GM19452 (cell line): ENCODE measurements around the gene RAB6B.

Source experiments
- ATAC-seq: cut with Tn5 transposase; IDR thresholded peaks from one replicate; pipeline ENCODE4 v1.9.1; 2021; ENCODE audit not compliant: unreplicated experiment

The RAB6B gene

DNA sequence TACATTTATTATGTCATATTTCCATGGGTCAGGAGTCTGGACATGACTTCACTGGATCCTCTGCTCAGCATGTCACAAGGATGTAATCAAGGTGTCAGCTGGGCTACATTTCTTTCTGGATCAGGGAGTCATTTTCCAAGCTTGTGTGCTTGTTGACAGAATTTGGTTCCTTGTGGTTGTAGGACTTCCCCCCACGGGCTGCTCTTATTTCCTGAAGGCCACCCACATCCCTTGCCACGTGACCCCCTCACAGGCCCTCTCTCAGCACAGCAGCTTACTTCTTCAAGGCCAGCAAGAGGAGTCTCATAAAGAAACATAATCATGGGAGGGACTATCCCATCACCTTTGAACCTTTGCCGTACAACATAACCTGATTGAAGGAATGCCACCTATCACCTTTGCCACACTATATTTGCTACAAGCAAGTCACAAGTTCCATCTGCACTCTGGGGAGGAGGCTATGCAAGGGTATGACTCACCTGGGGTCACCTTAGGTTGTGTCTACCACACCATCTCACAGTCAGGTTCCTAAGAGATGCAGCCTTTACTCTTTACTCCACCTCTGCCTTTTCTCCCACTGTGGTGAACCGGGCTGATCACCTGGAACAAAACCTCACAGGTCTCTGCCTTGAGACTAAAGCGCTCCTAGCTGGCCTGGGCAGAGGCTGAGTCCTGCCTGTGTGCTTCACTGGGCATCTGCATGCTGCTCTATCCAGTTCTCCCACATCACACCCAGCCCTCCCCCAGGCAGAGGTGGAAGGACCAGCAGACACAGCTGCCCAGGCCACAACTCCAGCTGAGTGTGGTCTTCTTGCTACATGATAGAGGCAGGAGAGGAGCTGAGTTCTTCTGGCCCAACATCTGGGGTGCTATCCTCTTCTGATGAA is 13.5 kb downstream of the RAB6B start:
- no peak for ATAC-seq

DNA sequence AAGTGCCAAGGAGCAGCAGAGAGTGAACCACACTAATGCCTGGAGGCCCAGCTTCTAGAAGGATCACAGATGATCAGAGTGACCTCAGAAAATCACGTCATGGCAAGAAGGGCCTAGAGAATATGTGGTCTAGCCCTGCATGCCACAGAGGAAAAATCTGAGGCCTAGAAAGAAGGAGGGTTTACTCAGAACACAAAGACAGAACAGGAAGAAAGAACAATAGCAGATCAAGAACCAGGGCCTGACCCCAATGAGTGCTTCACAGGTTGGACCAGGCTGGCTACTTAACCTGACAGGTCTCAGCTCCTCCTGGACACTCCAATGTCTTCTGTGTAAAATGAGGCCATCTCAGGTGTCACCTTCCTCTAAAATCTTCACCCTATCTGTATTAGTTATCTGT is 14.2 kb downstream of the RAB6B start:
- ATAC-seq, result no peak

DNA sequence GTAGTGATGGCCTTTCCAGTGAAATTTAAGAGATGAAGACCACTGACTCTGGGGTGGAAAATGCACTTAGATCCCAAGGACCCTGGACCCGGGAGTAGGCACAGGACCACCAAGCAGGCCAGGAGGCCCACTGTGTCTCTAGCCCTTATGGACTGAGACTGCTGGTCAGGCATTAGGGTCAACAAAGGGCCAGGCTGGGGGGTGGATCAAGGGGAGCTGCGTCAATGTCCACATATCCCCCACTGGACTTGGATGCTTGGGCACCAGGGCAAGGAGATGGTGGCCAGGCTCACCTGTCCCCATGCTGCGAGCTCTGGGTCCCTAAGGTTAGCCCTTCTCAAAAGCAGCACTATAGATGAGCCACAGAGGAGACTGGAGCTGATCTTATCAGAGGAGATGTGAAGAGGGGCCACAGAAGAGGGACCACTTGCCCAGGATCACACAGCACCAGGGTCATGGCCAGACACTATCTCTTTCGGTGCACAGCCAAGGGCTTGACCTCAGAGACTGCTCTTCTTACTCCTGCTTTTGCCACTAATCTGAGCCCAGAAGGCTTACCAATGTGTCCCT is 14.7 kb downstream of the RAB6B start:
- ATAC-seq, result no peak

DNA sequence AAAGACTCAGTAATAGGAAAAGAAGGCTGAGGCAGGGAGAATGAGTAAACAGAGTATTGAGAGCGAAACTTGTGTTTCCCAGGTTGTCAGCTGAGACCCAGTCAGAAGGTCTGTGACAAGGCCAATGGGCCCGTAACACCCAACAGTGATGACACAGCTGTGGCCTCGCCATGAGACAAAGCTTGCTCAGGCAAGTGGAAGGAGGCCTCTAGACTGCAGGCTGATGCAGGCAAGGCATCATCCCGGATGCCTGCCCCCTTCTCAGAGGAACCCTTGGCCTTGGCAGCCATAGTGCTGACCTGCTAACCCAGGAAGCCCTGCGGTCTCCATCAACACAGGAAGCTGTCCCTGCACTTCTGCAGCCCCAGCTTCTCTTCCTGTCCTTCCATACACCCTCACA is 15.4 kb downstream of the RAB6B start:
- ATAC-seq, result no peak

DNA sequence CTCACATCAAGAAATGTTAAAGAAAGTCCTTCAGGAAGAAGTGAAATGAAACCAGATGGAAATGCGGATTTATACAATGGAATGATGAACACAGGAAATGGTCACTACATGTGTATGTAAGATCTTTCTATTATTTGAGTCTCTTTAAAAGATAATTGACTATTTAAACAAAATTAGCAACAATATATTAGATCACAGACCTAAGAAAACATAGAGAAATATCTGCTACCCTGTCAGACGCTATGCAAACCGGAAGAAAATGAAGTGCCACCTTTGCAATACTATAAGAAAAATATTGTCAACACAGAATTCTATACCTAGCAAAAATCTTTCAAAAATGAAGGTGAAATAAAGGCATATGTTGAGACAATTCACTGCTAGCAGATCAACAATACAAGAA is 17.2 kb downstream of the RAB6B start:
- ATAC-seq, result no peak

DNA sequence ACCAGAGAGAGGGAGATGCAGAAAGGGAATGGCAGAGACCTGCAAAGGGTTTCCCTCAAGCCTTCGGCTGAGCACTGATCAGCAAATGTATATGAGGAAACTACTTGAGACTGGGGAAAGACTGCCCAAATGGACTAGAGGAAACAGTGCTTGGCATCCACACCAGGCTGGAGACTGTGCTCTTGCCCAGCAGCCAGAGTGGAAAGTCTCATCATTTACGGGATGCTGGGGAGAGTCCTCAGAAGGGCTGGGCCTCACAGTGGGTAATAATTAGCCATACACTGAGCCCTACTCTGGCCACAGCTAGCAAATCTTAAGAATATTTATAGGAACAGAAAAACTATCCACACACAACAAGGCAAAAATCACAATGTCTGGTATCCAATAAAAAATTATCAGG is 18.5 kb downstream of the RAB6B start:
- no peak for ATAC-seq

DNA sequence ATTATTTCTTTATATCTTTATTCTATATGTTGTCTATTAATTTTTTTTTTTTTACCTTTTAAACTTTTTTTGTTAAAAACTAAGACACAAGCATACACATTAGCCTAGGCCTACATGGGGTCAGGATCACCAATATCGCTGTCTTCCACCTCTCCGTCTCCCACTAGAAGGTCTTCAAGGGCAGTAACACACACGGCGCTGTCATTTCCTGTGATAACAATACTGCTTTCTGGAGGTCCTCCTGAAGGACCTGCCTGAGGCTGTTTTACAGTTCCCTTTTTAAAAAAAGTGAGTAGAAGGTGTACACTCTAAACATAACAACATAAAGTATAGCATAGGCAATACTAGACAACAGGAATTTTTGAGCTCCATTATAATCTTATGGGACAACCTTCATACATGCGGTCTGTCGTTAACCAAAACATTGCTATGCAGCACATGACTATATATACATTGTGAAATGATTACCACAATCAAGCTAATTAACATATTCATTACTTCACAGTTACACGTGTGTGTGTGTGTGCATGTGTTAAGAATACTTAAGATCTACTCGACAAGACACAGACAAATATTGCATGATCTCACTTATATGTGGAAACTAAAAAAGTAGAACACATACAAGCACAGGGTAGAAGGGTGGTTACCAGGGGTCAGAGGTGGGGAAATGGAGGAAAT is 20.8 kb downstream of the RAB6B start:
- ATAC-seq, result no peak

DNA sequence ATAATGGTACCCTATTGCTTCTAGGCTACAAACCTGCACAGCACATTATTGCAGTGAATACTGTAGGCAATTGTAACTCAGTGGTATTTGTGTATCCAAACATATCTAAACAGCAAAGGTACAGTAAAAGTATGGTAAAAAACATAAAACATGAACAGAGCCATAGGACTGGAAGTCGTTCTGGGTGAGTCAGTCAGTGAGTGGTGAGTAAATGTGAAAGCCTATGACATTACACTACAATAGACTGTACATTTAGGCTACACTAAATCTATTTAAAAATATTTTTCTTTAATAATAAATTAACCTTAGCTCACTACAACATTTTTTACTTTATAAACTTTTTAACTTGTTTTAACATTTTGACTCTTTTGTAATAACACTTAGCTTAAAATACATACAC is 21.3 kb downstream of the RAB6B start:
- no peak for ATAC-seq

DNA sequence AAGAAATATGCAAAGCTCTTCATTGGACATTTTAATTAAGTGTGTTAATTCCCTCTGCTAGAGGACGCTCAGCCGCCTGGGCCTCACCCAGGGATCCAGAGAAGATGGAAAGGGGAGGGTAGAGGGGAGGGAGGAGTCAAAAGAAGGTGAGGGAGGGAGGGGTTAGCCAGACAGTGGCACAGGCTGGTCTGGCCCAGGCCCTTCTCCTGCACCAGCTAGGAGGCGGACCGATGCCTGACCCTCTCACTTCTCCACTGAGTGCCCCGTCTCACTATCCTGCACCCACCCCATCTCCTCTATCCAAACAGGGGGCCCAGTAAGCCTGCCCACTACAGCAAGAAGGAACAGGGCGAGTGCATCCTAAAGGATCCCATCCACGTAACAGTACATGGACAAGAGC is 22.9 kb downstream of the RAB6B start:
- no peak for ATAC-seq

DNA sequence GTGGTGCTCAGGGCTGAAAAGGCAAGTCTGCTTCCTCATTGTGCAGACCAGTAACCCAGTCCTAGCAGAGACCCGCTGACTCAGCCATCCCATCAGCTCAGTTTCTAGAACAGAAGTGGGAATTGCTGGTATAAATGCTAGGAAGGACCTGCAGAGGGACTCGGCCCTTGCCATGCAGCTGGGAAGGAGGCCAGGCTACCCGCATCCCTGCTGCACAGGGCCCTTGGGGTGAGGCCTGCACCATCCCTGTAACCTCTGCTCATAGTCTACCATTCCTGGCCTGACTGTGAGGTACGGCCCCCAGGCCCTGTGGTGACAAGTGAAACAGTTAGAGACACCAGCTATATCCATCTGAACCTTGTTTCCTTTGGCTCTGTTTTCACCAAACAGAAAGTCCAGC is 23.5 kb downstream of the RAB6B start:
- no peak for ATAC-seq

DNA sequence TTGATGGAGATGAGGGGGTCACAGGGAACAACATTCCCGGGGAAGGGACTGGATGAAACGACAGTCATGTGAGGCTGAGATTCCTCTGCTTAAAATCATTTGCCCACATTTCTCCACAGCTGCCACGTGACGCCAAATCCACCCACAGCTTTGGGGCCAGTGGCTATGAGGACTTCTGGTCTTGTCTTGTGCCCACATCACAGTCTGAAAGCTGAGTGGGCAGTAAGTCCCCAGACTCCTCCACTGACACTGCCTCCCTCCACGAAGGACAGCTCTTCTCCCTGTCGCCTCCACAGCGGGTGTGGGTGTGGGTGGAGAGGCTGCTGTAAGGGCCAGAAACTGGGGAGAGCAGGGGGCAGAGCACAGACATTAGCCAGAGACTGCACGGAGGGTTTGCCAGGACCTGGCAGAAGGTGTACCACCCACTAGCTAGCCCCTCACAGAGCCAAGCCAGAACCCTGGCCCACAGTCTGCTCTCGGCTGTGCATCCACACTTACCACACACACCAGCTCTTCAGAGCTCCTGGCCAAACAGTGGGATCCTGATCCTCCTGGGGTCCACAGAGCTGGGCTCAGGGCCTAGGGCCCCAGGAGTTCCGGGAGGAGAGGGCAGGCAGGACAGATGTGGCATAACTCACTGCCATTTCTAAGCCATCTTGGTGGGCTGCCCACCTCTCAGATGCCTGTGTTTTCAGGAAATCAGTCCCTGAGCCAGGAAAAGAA is 24.2 kb downstream of the RAB6B start:
- no peak for ATAC-seq

DNA sequence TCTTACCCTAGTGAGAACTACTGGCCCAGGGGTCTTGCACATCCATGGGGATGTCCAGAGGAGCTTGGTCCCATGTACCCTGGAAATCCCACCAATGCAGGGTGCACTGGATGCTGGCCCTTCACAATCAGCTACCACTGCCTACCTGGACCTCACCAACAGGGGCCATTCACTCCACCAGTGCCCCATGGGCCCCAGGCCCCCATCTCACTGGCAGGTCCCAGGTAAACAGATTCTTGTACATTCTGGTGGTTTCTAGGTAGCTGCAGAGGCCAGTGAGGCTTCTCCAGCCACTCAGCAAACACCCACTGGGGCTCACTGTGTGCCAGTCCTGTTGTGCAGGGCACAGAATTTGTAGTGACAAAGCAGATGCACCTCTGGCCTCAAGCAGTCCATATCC is 24.9 kb downstream of the RAB6B start:
- ATAC-seq, result no peak

DNA sequence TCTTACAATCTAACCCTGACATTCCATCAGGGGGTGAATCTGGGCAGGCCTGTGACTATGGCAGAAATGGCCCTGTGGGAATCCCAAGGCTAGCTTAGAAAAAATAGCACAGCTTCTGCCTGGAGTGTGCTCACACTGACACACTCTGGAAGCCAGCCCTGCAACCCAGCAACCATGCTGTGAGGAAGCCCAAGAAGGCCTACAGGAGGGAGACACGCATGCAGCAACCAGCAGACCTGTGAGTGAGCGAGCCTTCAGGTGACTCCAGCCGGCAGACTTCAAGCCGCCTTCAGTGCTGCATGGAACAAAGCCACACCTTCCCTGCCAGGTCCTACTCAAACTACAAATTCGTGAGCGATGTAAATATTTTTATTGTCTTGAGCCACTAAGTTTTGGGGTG is 26.1 kb downstream of the RAB6B start:
- ATAC-seq, result no peak

DNA sequence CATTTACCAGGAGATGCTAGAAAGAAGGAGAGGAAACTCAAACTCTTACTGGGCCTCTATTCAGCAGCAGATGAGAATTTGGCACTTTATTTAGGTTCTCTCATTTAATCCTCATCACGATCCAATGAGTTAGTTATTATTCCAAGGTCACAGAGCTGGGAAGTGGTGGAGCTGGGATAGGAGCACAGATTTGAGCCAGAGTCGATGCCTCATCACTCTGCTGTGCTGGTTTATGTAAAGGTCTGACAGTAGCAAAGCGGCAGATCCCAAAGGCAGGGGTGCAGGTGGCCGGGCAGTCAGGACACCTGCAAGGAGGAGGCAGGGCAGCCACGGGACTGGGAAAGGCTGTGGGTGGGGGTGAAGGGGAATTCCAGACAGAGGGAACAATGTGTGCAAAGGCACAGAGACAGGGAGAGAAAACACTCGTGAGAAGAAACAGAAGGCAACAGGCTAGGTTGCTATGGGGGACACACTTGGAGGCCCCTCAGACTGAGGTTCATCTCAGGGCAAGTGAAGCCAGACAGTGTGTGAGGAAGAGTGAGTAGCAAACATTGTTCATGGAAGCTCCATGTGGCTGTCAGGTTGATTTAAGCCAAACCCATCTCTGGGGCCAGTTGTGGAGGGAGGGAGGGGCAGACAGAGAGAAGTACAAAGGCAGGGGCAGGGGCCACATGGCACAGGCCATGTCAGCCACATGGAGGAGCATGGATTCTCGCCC is 26.8 kb downstream of the RAB6B start:
- no peak for ATAC-seq

DNA sequence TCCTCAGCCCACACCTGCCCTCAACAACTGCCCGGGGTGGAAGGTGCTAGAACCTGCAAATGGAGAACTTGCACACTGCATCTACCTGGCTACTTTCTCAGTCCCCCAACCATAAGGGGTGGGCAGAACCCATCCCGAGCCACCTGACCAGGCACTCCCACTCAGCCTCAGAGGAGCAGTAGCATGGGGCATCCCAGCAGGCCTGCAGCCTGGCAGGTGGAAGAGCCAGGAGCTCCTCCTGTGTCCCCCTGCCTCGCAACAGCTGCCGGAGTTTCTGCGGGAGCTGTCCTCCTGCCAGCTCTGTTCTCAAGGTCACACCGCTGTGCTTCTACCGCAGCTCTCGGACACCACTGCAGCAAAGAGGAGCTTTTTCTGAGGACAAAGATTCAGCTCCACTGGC is 27.5 kb downstream of the RAB6B start:
- ATAC-seq, result no peak

DNA sequence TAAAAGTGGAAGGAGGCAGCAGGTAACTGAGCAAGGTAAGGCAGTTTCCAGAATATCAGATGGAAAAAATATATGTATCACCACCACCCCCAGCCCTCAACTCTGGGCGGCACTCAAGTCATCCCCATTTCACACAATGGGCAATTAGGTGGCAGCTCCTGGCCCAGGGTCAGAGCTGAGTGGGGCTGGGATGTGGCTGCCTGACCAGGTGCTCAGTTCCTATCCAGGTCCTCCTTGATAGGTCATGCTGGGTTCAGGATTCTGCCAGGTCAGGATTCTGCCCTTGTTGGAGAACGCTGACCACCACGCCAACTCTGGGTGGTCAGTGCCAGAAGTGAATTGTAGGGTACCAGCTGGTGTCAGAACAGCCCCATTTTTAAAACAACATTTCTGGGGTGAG is 29.5 kb downstream of the RAB6B start:
- no peak for ATAC-seq

DNA sequence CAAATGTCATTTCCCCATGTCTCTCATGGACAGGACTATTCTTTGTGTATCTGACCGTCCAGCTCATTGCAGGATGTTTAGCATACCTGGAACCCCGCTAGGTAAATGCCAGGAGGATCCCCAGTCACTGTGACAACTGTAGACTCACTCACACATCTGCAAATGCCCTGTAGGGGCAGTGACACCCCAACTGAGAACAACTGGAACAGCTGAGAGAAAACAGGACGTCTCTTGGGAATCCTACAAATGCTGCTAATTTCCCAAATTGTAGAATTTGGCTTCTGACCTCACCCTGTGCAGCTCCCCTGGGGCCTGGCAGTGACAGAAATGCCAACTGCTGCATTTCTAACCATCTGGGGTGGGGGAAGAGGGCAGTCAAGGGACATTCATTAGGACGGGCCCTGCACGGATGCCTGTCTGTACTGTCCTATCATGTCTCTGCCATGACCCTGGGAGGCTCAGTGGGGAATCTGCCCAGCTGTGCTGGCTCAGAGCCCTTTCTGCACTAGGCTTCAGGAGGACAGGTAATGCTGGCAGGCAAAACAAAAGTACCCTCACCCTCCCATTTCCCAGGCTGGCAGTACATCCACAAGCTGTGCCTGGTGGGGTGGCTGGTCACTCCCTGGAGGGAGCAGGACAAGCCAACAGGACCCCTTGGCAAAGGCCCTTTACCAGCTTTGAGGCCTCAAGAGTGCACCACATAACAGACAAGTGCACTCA is 30.4 kb downstream of the RAB6B start:
- ATAC-seq, result no peak

DNA sequence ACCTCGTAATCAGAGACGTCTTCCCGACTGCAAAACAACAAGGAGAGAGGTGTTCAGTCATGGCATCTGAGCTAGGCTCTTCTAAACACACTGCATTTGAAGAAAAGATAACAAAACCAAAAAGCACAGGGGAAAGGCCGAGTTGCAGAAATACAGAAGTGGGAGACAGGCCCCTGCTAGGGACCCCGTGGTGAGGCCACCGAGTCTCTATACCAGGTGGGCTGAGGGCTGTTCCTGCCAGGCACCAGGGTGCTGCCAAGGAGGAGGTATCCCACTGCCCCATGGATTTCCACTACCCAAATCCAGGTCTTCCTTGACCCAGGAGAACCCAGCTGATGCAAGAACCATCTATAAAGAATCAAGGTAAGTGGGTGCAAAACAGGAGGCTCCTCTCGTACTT is 31.1 kb downstream of the RAB6B start:
- ATAC-seq, result no peak

DNA sequence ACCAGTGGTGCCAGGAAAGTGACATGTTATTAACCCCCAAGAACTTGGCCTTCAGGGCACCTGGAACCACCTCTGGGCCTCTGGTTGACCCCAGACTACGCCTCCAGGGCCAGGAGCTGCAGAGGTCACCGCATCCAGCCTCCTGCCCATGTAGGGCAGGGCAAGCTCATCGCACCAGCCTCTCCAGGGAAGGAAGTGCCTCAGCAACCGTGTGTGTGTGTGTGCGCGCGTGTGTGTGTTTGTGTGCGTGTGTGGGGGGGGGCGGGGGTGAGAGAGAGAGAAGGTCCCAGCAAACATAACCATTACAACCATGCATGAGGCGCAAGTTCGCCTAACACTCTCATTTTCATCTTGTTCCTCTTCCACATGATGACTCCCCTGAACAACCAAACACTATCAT is 31.8 kb downstream of the RAB6B start:
- ATAC-seq, result no peak

DNA sequence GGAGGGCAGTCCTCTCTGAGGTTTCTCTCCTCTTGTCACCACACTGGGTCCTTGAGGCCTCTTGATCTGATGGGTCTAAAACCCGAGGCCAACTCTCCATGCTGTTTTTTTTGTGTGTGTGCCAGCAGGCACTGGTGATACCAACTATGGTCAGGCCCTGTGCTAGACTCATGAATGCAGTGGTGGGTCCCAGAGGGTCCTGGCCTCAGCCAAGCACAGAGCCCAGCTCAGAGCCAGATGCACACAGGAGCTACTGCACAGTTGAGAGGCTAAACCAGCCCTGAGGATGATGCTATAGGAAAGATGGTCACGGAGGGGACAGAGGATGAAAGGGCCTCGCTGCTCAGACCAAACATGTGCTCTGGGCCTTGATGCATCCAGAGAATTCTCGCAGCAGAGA is 33.5 kb downstream of the RAB6B start:
- ATAC-seq, result no peak
